GM18951 (cell line): ENCODE data around the gene MYL7.

Source experiments
- POLR2A ChIP-seq: IDR thresholded peaks from 4 replicates; pipeline ENCODE4 v1.6.1; 2011; ENCODE audit warnings: mild to moderate bottlenecking; ENCODE audit not compliant: insufficient read length, insufficient read depth; ENCODE audit errors: extremely low read depth
- in situ Hi-C: fragments of 300-500 bp; cut with MboI; formaldehyde crosslinking; loops from one replicate; pipeline ENCODE4 v1.12.0; 2022; ENCODE audit warnings: low sequenced_read_pairs, mixed read lengths, inconsistent platforms; ENCODE audit not compliant: unreplicated experiment

The MYL7 gene

GRCh38 chr7:44150966-44151941, 10.1 kb upstream of the MYL7 start:
- in situ Hi-C loops = no loop called here
- TF ChIP-seq POLR2A = no peak

GRCh38 chr7:44150466-44150832, 9.3 kb upstream of the MYL7 start:
- in situ Hi-C loops = no loop called here
- TF ChIP-seq POLR2A = no peak

- TF ChIP-seq POLR2A = no peak
- in situ Hi-C loops = no loop called here
These were observed 8.7 kb upstream of the MYL7 start for GRCh38 chr7:44149571-44150465.

- TF ChIP-seq POLR2A = no peak
- in situ Hi-C loops = no loop called here
These were observed 7.9 kb upstream of the MYL7 start for GRCh38 chr7:44148961-44149536.

- in situ Hi-C loops = no loop called here
- TF ChIP-seq POLR2A = no peak
These were observed 7.0 kb upstream of the MYL7 start for GRCh38 chr7:44148166-44148565.

GRCh38 chr7:44147026-44147991, 6.2 kb upstream of the MYL7 start:
- in situ Hi-C loops = no loop called here
- TF ChIP-seq POLR2A = no peak

- no peak for TF ChIP-seq POLR2A
- in situ Hi-C loops = no loop called here
These were observed 5.1 kb upstream of the MYL7 start for GRCh38 chr7:44145969-44146911.

GRCh38 chr7:44145479-44145968, 4.4 kb upstream of the MYL7 start:
- TF ChIP-seq POLR2A = no peak
- in situ Hi-C loops = no loop called here

- in situ Hi-C loops = no loop called here
- no peak for TF ChIP-seq POLR2A
These were observed 3.9 kb upstream of the MYL7 start for GRCh38 chr7:44144968-44145478.

- in situ Hi-C loops = no loop called here
- no peak for TF ChIP-seq POLR2A
These were observed 3.4 kb upstream of the MYL7 start for GRCh38 chr7:44144426-44144967.
